Thymus (tissue), 11 donors: ENCODE results near the gene KCMF1. TPM values are rescaled to one million over a fixed set of nuclear protein-coding genes. Genes with fewer than 3 reads are reported as not detected.

ENCODE experiments used
- DNase-seq, 9 donors: peaks; one replicate each; pipeline ENCODE4 v3.0.0-alpha.2; 2013; ENCODE audit warnings: low spot score in 9 of 9, low read depth in 6 of 9, missing footprints in 1 of 9
- H3K27ac ChIP-seq, 2 donors: one replicate each; pipeline ENCODE4 v1.5.1; 2013; ENCODE audit warnings: control low read depth in 1 of 2, low read depth in 1 of 2, low read length in 1 of 2, mild to moderate bottlenecking in 1 of 2, moderate library complexity in 1 of 2
- H3K27me3 ChIP-seq, 2 donors: one replicate each; pipeline ENCODE4 v1.5.1; 2013; ENCODE audit warnings: low read length in 1 of 2; ENCODE audit not compliant: control insufficient read depth in 2 of 2, insufficient read depth in 1 of 2
- H3K36me3 ChIP-seq, 2 donors: one replicate each; pipeline ENCODE4 v1.5.1; 2013; ENCODE audit warnings: low read length in 1 of 2, mild to moderate bottlenecking in 1 of 2, moderate library complexity in 1 of 2; ENCODE audit not compliant: control insufficient read depth in 2 of 2, insufficient read depth in 2 of 2
- H3K4me1 ChIP-seq, 2 donors: one replicate each; pipeline ENCODE4 v1.5.1; 2013; ENCODE audit warnings: low read length in 2 of 2; ENCODE audit not compliant: control insufficient read depth in 2 of 2, insufficient read depth in 2 of 2
- H3K4me3 ChIP-seq, 2 donors: one replicate each; pipeline ENCODE4 v1.5.1; 2013; ENCODE audit warnings: low read length in 2 of 2, control low read depth in 1 of 2, mild to moderate bottlenecking in 1 of 2
- H3K9me3 ChIP-seq, 2 donors: one replicate each; pipeline ENCODE4 v1.5.1; 2013; ENCODE audit warnings: low read length in 1 of 2, mild to moderate bottlenecking in 1 of 2; ENCODE audit not compliant: control insufficient read depth in 2 of 2, insufficient read depth in 1 of 2
- WGBS: extraction: QIAGEN DNeasy Blood & Tissue Kit; methylation state at CpG from one replicate; pipeline ENCODE4 v1.1.7; 2013; 5-methylcytosine and 5-hydroxymethylcytosine counted together
- polyA plus RNA-seq: library from polyadenylated mRNA; stranded (reverse); fragments of 200-250 nt; gene quantifications from one replicate; pipeline ENCODE4 v1.2.3, GENCODE V29; 2013
- total RNA-seq: library from RNA; stranded (reverse); fragments of 120-200 nt; gene quantifications from one replicate; pipeline ENCODE4 v1.2.4, GENCODE V29; 2013
- donor health status: healthy.

The KCMF1 gene
- total and polyA plus RNA-seq, 2 donors, result 32.5 to 32.6 TPM

GRCh38 chr2:85049236-85049635 is 78.3 kb downstream of the KCMF1 start:
- no peak for DNase-seq
- no peaks in the 10 kb centered on the region for H3K27me3 ChIP-seq
- peaks cover 52 to 69% of the 10 kb centered on the region in 2 donors for H3K36me3 ChIP-seq
- no peak overlapping the region for H3K4me3 ChIP-seq
- WGBS, result 98% methylated on average over 10 of the region's 10 CpGs
- no peaks in the 10 kb centered on the region for H3K4me1 ChIP-seq
- no peak overlapping the region for H3K27ac ChIP-seq
- no peaks in the 10 kb centered on the region for H3K9me3 ChIP-seq

- no peaks in the 10 kb centered on the region for H3K4me1 ChIP-seq
- WGBS, result 97% methylated on average over 6 of the region's 6 CpGs
- DNase-seq, result no peak
These were observed 82.8 kb downstream of the KCMF1 start for GRCh38 chr2:85053802-85054201.

DNA sequence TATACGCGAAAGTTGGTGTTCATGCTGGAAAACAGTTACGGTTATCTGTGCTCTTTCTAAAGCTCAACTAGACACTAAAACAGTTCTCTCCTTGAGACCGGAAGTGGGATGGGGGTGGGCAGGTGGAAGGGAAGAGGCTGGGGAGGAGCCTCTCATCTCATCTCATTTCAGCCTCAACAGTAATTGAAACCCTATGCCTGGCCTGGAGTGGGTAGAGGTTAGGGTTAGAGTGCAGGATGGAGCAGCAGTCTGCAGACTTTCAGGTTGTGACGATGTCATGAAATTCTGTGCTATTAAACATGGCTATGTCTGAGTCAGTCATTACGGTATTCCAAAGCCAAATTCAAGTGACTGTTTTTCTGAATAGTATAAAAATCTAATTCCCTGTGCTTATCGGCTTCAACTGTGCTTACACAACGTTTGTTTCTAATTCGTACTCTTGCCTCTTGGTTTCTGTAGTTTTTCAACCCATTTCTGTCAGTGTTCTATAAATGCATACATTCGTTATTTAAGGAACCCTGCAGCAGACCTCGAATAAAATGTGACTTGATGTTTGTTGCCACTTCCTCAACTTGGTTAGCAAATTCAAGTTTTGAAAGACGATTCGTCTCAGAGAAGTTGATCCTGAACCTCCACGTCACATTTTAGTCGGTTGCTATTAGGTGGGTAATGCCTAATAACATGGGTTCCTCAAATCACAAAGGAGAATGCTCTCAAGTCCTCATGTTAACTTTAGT is 86.4 kb downstream of the KCMF1 start:
- Histone ChIP-seq H3K4me1 (no peaks in the 10 kb centered on the region), H3K27ac (no peak overlapping the region), H3K4me3 (no peak overlapping the region), H3K36me3 (peaks cover 8 to 20% of the 10 kb centered on the region in 2 donors), H3K27me3 (no peaks in the 10 kb centered on the region), H3K9me3 (no peaks in the 10 kb centered on the region)
- DNase-seq, result peak in 5 of 9 donors; percentile 6 to 53 (median 25)
- WGBS, result 73% methylated on average over 15 of the region's 15 CpGs

More at GRCh38 chr2:85053802-85054201, 82.8 kb downstream of the KCMF1 start:
- no peak overlapping the region for H3K27ac ChIP-seq
- no peaks in the 10 kb centered on the region for H3K9me3 ChIP-seq
- no peak overlapping the region for H3K4me3 ChIP-seq
- H3K36me3 ChIP-seq, result peaks cover 26 to 39% of the 10 kb centered on the region in 2 donors
- H3K27me3 ChIP-seq, result no peaks in the 10 kb centered on the region

DNA sequence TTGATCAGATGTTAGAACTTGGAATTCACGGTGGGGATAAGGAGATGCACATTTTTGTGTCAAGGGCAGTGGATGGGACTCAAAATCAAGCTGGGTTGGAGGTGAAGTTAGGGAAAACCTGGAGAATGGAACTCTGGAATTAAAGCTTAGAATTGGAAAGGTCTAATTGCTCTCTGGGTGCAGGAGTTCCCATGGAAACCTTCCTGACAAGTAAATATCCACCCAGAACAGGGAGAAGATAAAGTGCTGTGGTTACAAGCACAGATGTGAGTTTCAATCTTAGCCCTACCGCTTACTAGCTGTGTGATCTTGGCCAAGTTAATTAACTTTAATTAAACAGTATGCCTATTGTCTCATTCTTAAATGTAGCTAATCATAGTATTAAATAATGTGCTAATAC is 90.9 kb downstream of the KCMF1 start:
- Histone ChIP-seq H3K27ac (no peak overlapping the region), H3K9me3 (no peaks in the 10 kb centered on the region), H3K36me3 (no peaks in the 10 kb centered on the region), H3K27me3 (peaks cover 0 to 3% of the 10 kb centered on the region in 2 donors), H3K4me1 (peaks cover 2 to 5% of the 10 kb centered on the region in 2 donors), H3K4me3 (no peak overlapping the region)
- 98% methylated on average over 2 of the region's 2 CpGs for WGBS
- DNase-seq, result no peak

DNA sequence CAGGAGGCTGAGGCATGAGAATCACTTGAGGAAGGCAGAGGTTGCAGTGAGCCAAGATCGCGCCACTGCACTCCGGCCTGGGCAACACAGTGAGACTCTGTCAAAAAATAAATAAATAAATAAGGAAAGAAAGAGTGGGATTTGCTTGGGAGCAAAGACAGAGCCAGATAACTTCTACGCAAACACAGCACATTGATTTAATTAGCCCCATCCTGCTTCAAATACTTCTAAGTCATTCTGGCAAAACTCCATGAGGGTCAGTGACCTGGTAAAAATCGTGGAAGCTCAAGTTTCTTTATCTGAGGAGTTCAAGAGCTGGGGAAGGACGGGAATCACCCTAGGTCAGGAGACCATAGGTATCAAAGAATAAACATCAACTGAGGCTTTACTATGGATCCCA is 91.6 kb downstream of the KCMF1 start:
- no peak overlapping the region for H3K27ac ChIP-seq
- H3K36me3 ChIP-seq, result no peaks in the 10 kb centered on the region
- WGBS, result 85% methylated on average over 6 of the region's 6 CpGs
- no peak for DNase-seq
- no peak overlapping the region for H3K4me3 ChIP-seq
- peaks cover 0 to 3% of the 10 kb centered on the region in 2 donors for H3K27me3 ChIP-seq
- H3K4me1 ChIP-seq, result peaks cover 2 to 9% of the 10 kb centered on the region in 2 donors
- no peaks in the 10 kb centered on the region for H3K9me3 ChIP-seq

DNA sequence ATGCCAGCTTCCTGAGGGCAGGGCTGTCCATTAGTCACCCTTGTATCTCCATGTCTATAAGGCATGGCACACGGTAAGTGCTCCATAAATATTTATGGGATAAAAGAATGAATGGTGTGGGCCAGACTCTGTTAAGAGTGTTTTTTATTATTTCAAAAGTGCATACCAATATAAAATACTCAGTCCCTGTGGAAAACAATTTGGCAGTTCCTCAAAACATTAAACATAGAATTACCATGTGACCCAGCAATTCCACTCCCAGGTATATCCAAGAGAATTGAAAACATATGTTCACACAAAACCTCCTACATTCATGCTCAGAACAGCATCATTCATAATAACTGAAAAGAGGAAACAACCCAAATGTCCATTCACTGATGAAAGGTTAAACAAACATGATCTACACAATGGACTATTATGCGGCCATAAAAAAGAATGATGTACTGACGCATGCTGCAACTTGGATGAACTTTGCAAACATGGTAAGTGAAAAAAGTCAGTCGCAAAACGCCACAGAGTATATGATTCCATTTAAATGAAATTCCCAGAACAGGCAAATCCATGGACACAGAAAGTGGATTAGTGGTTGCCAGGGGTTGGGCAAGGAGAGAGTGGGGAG is 93.1 kb downstream of the KCMF1 start:
- WGBS, result 97% methylated on average over 5 of the region's 5 CpGs
- H3K27ac ChIP-seq, result no peak overlapping the region
- DNase-seq, result no peak
- no peaks in the 10 kb centered on the region for H3K36me3 ChIP-seq
- no peak overlapping the region for H3K4me3 ChIP-seq
- H3K9me3 ChIP-seq, result no peaks in the 10 kb centered on the region
- H3K4me1 ChIP-seq, result peaks cover 2 to 9% of the 10 kb centered on the region in 2 donors
- peaks cover 0 to 3% of the 10 kb centered on the region in 2 donors for H3K27me3 ChIP-seq

GRCh38 chr2:85064927-85065577 is 94.1 kb downstream of the KCMF1 start:
- no peak overlapping the region for H3K4me3 ChIP-seq
- no peaks in the 10 kb centered on the region for H3K36me3 ChIP-seq
- peaks cover 2 to 9% of the 10 kb centered on the region in 2 donors for H3K4me1 ChIP-seq
- no peak for DNase-seq
- 83% methylated on average over 14 of the region's 14 CpGs for WGBS
- H3K9me3 ChIP-seq, result no peaks in the 10 kb centered on the region
- H3K27me3 ChIP-seq, result peaks cover 0 to 3% of the 10 kb centered on the region in 2 donors
- H3K27ac ChIP-seq, result no peak overlapping the region

- Histone ChIP-seq H3K36me3 (no peaks in the 10 kb centered on the region), H3K27ac (no peak overlapping the region), H3K4me1 (peaks cover 2 to 9% of the 10 kb centered on the region in 2 donors), H3K9me3 (no peaks in the 10 kb centered on the region), H3K27me3 (peaks cover 0 to 3% of the 10 kb centered on the region in 2 donors), H3K4me3 (no peak overlapping the region)
- DNase-seq, result no peak
- WGBS, result 88% methylated on average over 11 of the region's 11 CpGs
These were observed 95.2 kb downstream of the KCMF1 start for GRCh38 chr2:85066006-85066740.
